ENCODE results near the gene IFITM2.
"Not testable (repeated sequence)": the region's sequence is repeated elsewhere in the genome, so short reads cannot be mapped to it uniquely, and the experiment has no call there.

DNA sequence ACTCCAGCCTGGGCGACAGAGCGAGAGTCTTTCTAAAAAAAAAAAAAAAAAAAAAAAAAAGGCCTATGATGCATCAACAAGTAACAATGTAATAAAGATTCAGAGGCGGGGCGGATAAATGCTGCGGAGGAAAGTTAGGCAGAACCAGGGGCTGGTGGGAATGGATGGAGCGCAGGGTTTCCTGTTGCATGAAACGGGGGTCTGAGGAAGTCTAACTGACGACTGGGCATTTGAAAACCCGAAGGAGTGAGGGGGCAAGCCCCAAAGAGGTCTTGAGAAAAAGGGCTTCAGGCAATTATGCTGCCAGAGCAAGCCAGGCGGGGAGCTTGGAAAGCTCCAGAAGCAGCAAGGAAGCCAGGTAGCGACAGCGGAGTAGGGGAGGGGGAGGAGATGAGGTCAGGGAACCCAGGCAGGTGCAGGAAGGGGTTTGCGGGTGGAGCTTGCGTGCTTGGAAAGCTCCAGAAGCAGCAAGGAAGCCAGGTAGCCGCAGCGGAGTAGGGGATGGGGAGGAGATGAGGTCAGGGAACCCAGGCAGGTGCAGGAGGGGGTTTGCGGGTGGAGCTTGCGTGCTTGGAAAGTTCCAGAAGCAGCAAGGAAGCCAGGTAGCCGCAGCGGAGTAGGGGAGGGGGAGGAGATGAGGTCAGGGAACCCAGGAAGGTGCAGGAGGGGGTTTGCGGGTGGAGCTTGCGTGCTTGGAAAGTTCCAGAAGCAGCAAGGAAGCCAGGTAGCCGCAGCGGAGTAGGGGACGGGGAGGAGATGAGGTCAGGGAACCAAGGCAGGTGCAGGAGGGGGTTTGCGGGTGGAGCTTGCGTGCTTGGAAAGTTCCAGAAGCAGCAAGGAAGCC lies 20.4 kb upstream of the IFITM2 start:
- TF ChIP-seq EZH2 (IDR thresholded peaks at IDR 0.05; ENCODE audit: insufficient read depth, poor library complexity, severe bottlenecking); EZH2phosphoT487 (IDR thresholded peaks at IDR 0.05; ENCODE audit: insufficient read depth, low read depth): not testable (repeated sequence)

Data from GM23248 (cell line).